Measurements from ENCODE around the gene MCM3AP. TPM values are rescaled to one million over a fixed set of nuclear protein-coding genes. Genes with fewer than 3 reads are reported as not detected.
"Not testable (repeated sequence)": the region's sequence is repeated elsewhere in the genome, so short reads cannot be mapped to it uniquely, and the experiment has no call there.

The MCM3AP gene
- polyA plus RNA-seq, 4 donors, result 65.3 to 106 (median 73.4) TPM

DNA sequence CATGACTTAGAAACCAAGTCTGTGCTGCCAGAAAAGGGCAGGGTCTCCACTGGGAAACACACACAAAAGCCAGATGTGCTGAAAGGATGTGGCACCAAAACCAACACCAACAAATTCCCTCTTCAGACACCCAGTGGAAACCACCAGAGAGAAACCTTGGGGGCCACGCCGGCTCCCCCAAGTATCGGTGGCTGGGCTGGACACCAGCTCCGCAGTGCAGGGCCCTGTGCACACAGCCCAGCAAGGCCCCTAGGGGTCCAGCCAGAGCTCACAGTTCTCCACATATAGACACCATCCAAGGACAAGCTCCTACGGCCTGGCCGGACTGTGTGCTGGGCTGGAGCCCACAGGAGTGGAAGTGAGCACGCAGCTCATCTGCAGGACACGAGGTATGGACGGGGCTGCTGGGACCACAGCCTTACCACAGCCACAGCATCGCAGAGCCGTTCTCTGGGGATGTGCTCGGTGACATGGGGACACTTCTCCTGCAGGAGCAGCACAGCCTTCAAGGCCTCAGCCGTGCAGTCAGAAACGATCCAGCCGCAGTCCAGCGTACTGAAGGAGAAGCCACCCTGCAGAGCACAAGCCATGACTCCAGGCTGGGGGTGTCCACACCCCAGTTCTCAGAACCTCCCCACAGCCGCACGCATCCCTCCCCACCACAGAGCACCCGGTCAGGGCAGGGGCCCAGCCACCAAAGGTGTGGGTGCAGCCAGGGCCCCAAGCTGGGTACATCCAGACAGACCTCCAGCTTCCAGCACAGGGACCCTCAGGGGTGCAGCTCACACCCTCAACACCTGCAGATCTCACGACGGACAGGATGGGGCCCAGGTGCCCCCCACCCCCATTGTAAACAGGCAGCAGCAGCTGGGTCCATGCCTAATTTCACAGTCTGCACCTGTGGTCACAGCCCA is 78.1 kb downstream of the MCM3AP start:
- no peak for DNase-seq (ENCODE audit: low read depth in 4 of 4, low spot score in 3 of 4)

DNA sequence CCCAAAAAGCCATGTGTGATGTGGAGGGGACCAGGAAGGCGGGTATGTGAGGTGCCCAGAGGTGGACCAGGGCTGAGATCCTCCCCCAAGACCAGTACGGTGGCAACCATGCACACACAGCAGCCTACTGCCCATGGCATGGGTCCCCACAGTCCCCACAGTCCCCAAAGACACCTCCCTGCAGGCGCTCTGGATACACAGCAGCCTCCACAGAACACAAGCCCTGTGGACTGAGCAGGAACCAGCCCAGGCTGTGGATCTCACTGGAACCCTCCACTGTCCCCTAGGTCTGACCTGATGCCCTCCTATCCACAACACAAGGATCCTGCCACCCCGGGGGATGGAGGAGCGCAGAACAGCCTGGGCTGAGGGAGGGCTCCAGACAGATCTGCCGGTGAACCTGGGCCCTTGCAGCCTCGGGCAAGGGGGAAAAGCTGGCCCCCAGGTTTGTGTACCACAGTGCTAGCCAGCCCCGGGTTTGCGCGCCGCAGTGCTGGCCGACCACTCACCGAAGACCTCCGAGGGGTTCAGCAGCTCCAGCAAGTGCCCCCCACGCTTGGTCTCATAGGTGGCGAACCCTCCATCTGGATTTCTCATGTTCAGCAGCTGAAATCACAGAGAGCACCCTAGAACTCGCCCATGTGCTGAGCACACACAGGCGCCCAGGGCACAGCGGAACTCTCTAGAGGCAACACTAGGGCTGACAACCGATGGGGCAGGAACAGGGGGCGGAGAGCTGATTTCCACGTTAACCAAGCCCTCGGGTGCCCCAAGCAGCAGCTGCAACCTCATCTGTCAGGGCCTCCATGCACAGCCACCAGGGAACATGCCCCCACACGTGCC is 79.0 kb downstream of the MCM3AP start:
- no peak for DNase-seq (ENCODE audit: low read depth in 4 of 4, low spot score in 3 of 4)

DNA sequence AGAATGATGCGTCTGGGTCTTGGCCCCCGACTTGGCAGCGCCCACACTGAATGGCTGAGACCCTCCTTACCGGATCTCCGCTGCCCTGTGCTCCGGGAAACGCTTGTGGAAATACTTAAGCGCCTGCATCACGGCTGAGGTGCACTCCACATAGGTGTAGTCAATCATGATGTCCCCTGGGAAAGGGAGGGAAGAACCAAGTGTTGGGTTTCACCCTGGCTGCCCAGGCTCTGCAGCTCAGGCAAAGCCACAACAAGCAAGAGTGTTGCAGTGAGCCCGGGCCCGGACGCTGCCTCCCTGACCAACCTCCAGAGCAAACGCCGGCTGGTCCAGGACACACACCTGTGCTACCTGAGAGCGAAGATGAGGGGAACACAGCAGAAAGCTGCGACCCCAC is 79.6 kb downstream of the MCM3AP start:
- DNase-seq (ENCODE audit: low read depth in 4 of 4, low spot score in 3 of 4), result no peak

DNA sequence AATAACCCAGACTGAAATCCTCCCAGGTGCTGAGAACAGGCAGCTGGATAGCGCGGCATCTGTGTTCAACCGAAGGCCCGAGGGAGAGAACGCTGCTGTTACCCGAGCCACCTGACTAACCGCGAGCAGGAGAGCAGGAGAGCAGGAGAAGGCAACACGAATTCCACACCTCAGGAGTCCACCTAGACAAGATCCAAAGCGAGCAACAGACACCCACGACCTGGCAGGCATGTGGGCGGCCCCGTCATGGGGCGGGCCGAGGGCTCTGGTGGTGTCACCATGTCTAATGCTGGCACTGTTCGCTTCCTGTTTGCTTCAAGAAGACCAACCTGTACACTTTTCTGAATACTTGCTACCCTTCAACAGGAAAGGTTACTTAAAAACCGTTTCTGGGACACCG is 80.2 kb downstream of the MCM3AP start:
- DNase-seq (ENCODE audit: low read depth in 4 of 4, low spot score in 3 of 4), result no peak

DNA sequence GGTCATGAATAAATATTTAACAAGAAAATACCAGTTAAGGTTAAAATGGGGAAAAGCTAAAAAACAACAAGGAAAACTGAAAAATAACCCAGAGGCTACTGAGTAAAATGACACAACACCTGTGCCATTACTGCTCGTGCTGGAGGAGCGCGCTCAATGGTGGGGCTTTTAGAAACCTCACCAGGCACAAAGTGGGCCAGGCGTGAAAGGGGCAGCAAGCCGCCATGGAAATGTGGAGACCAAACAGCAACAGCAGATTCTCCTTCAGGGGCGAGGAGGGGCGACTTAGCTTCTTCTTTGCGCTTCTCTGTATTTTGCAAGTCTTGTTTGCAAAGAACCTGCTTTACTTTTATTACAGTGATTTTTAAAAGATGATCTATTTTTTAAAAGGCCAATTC is 82.2 kb downstream of the MCM3AP start:
- no peak for DNase-seq (ENCODE audit: low read depth in 4 of 4, low spot score in 3 of 4)

DNA sequence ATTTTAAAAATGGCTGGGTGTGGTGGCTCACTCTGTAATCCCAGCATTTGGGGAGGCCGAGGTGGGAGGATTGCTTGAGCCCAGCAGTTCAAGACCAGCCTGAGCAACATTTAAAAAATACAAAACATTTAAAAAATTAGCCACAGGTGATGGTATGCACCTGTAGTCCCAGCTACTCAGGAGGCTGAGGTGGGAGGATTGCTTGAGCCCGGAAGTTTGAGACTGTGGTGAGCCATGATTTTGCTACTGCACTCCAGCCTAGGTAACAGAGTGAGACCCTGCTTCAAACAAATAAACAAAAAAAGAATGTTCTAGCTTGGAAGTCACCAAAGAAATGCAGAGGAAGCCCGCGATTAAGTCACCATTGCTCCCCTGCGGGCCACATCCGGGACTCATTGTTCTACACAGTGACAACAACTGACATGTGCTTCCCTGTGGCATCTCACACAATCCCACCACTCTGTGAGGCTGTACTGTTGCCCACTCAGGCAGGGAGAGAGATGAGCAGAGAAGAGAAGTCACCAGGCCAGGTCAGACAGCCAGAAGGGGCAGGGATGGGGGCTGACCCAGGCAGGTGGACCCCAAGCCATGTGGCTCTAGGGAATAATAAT is 82.7 kb downstream of the MCM3AP start:
- DNase-seq (ENCODE audit: low read depth in 4 of 4, low spot score in 3 of 4), result no peak

DNA sequence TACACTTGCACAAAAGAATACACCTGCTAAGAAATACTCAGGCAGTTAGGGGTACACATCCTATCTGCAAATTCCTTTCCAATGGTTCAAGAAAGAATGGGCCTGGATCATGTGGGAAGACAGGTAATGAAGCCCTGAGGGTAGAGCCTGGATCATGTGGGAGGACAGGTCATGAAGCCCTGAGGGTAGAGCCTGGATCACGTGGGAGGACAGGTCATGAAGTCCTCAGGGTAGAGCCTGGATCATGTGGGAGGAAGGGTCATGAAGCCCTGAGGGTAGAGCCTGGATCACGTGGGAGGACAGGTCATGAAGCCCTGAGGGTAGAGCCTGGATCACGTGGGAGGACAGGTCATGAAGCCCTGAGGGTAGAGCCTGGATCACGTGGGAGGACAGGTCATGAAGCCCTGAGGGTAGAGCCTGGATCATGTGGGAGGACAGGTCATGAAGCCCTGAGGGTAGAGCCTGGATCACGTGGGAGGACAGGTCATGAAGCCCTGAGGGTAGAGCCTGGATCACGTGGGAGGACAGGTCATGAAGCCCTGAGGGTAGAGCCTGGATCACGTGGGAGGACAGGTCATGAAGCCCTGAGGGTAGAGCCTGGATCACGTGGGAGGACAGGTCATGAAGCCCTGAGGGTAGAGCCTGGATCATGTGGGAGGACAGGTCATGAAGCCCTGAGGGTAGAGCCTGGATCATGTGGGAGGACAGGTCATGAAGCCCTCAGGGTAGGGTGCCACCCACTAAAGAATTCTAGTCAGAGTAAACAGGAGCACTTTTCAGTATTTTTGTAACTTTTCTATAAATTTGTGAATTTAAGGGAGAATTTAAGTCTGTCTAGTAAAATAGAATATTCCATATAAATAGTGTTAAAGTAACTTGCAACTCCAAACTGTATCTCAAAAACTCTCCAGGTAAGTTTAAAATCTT is 84.3 kb downstream of the MCM3AP start:
- not testable (repeated sequence) for DNase-seq (ENCODE audit: low read depth in 4 of 4, low spot score in 3 of 4)

DNA sequence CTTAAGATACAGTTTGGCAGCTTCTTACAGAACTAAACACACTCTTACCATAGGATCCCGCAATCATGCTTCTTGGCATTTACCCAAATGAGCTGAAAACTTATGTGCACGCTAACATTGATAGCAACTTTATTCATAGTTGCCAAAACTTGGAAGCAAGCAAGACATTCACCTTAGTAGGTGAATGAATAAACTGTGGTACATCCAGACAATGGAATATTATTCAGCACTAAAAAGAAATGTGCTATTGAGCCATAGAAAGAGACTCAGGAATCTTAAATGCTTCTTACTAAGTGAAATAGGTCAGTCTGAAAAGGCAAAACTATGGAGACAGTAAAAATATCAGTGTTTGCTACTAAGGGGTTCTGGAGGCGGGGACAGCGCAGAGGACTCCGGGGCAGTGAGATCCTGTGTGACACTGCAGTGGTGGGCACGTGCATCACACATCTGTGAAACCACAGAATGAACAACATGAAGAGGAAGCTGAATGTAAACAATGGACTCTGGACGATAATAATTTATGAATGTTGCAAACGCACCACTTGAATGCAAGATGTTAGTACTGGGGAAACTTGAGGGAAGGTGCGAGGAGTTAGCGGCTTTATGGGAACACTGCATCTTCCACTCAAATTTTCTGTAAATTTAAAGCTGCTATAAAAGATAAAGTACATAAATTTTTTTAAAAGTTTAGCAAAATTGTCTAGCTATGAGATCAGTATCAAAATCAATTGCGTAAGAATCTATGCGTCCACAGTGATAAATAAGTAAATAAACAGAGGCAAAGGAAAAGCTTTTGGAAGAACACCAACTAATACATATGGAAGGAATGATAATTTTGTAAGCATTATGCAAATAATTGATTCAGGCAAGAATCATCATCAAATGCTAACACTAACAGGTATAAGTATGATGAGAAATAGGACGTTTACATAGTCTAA is 85.7 kb downstream of the MCM3AP start:
- DNase-seq (ENCODE audit: low read depth in 4 of 4, low spot score in 3 of 4), result no peak

DNA sequence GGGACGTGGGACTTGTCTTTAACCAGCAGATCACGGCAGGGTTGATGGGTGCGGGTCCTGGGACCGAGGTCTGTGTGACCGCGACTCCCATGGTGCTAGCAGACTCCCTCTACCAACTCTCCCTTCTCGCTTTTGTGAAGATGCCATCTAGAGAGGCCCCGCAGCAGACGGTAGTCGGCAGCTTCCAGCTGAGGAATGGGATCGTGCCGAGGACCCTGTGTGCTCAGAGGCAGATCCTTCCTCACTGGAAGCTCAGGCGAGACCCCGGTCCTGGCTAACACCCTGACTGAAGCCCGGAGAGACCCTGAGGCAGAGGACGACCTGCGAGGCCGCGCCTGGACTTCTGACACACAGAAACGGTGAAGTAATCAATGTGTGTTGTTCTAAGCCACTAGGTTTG is 88.7 kb downstream of the MCM3AP start:
- DNase-seq (ENCODE audit: low read depth in 4 of 4, low spot score in 3 of 4), result no peak

DNA sequence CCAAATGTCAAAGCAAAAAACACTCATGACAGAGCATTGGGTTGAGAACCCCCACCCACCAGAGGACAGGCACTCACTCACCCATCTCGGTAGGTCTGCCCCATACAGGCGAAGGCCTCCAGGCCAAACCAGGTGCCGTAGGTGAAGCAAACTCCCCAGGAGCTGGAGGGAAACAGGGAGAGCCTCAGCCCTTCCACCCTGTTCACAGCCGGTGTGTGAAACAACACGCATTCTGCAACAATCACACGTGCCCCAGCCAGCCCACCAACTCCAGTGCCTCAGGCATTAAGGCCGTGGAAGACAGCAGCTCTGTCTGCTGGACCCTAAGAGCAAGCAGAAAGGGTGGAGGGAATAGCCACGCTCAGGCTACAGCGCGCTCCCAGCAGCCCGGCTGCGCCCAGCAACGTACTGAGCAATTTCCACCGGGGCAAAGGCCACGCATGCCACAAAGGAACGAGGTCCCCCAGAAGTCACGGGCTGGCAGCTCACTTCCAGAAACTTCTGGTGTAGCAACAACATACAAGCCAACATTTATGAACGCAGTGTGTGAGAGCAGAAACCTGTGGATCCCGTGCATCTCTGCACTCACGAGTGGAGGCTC is 89.7 kb downstream of the MCM3AP start:
- no peak for DNase-seq (ENCODE audit: low read depth in 4 of 4, low spot score in 3 of 4)

DNA sequence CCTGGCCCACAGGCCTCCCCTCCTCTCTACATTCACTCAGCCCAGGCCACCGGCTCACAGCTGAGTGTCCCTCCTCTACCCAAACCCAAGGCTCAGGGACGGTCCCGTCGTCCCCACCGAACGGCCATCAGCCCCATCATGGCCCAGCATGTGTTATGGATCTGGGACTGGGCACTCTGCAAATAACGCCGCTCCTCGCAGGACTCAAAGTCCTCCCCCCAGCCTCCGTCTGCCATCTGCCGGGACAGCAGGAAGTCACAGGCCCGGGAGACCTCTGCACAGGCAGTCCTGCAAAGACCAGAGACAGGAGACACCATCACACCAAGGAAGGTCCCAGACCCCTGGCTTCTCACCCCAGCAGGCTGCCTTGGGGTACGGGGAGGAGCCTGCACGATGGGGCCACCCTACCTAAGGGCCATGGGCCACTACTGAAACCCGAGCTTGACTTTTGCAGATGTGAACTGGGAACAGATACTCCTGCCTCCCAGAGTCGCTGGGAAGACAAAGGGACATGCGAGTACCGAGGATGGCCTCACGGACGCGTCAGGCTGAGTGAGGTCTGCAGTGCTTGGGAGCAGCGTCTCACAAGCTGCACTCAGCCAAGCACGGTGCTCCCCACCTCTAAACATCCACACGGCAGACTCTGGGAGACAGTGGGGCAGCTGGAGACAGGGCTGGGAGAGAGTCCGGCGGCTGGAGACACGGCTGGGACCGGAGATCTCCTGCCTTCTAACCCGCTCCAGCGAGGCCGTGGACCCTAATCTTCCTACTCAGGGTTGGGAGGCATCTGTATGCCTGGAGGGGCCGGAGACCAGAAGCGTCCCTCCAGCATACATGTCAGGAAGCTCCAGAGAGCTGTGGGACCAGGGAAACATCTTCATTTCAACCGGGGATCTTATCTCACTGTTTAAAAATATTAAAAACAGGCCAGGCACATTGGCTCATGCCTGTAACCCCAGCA is 90.8 kb downstream of the MCM3AP start:
- no peak for DNase-seq (ENCODE audit: low read depth in 4 of 4, low spot score in 3 of 4)

DNA sequence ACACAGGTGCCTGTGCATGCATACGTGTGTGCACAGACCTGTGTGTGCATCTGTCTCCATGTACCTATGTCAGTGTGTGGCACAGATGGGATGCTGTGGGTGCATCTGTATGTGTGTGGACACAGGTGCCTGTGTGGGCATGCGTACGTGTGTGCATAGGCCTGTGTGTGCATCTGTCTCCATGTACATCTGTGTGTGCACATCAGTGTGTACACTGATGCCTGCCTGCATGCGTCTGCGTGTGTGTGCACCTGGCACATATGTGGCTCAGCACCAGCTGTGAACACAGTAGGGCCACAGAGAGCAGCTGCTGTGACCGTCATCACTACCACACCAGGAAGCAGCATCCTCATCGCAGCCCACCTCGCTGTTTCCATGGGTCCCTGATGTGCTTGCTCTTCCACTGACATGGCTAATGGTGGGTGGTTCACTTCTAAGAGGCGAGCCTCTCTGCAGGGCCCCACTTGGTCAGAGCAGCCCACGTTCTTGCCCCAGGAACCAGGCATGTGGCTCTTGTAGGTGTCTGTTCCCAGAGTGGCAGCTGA is 91.5 kb downstream of the MCM3AP start:
- DNase-seq (ENCODE audit: low read depth in 4 of 4, low spot score in 3 of 4), result no peak

DNA sequence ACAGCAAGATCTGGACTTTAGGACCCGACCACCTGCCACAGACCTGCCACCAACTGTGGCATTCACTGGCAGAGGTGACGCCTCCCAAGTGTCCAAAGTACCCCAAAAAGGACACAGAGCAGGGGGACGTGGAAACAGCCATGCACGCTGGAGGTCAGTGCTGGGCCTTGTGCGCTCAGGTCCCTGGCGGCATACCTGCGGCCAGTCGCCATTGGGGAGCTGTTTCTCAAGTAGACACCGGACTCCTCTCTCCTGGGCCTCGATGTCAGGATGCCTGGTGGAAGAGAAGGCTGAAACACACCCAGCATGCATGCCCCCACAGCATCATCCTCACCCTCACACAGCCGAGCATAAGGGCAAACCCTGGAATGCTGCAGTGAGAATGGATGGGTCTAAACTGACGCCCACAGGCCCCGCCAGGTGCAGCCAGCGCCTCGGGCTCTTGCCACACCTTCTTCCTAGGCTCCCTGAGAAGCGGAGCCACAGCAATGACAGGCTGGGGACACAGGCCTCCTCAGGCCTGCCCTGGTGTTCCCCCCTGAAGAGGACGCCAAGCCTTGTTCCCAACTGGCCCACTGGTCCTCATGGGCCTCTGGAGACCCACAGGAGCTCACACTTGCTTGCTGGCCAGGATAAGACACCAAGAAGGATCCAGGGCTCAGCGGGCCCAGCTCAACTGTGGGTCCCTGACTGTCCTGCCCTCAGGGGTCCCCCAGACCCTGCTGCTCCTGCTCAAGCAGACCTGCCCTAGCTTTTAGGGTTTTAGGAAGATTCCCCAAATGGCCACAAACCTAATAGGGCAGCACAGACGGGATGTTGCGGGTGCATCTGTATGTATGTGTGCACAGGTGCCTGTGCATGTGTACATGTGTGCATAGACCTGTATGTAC is 93.5 kb downstream of the MCM3AP start:
- no peak for DNase-seq (ENCODE audit: low read depth in 4 of 4, low spot score in 3 of 4)

DNA sequence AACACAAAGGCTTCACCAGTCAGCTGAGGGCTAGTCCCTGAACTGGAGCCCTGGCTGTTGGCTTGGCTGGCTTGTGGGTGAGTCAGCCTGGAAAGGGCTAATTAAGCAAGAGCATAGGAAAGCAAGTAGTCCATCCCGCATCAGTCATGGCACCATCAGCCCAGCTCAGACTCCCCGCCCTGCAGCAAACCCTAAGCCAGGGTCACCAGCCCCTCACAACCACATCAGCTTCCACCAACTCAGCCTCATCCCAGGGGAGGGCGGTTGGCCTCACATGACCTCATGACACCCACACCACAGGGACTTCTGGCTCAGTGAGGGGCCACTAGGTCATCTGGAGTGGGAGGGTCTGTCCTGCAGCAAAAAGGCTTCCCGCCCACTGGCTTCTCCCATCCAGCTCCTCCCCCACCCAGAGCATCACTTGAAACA is 94.1 kb downstream of the MCM3AP start:
- DNase-seq (ENCODE audit: low read depth in 4 of 4, low spot score in 3 of 4), result no peak

DNA sequence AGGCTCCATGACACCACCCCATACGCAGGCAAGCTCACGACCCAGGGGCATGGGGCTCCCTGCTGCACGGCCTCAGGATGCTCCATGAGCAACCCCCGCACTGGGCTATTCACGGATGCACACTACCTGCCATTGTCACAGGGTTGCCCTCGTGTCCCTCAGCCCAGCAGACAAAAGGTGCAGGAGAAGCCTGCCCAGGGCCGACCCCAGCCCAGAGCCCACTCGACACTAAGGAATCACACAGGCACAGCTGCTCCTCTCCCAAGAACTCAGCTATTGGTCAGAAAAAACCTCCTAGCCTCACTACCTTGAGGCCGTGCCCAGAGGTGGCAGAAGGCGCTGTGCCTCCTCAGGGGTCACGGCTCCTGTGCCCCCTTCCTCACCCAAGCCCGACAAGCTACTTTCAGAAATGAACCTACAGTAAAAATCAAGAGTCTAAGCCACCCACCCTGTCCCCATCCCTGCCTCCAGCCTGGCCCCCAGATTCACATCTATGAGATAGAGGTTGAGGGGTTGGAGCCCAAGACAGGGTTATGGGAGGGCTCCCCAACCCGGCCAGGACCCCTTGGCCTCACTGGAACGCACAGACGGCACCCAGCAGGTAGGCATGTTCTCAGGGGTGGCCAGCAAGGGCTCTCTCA is 94.8 kb downstream of the MCM3AP start:
- DNase-seq (ENCODE audit: low read depth in 4 of 4, low spot score in 3 of 4), result no peak
